Measurements from ENCODE around the gene SMIM41. TPM values are rescaled to one million over a fixed set of nuclear protein-coding genes. Genes with fewer than 3 reads are reported as not detected.
A peak's percentile ranks its signal among the peaks of the same experiment; 100 is the strongest.

SMIM41 gene
- total and polyA plus RNA-seq, 2 donors (not counting 1 experiment from before 2014, with no cell fraction given), result 2.0 to 4.8 TPM

DNA sequence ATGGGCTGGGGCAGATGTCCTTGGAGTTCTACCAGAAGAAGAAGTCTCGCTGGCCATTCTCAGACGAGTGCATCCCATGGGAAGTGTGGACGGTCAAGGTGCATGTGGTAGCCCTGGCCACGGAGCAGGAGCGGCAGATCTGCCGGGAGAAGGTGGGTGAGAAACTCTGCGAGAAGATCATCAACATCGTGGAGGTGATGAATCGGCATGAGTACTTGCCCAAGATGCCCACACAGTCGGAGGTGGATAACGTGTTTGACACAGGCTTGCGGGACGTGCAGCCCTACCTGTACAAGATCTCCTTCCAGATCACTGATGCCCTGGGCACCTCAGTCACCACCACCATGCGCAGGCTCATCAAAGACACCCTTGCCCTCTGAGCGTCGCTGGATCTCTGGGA, 2.7 kb upstream of the SMIM41 start:
- Histone ChIP-seq H3K9me3 (ENCODE audit: control insufficient read depth, insufficient read depth, low read depth, low read length) (no peaks in the 10 kb centered on the region), H3K4me1 (ENCODE audit: control insufficient read depth, extremely low read depth, insufficient read depth, low read length) (peaks cover 48% of the 10 kb centered on the region), H3K9ac (ENCODE audit: insufficient read depth, low read length) (no peak overlapping the region), H3K4me3 (replicated peaks in 1 of 4; ENCODE audit: control extremely low read depth in 1 of 4, insufficient read depth in 1 of 4, low read depth in 3 of 4, low read length in 4 of 4) (no peak overlapping the region), H2AFZ (ENCODE audit: low read length) (no peak overlapping the region), H3K79me2 (ENCODE audit: control insufficient read depth, insufficient read depth, low read length) (peaks cover 48% of the 10 kb centered on the region), H3K36me3 (ENCODE audit: control insufficient read depth, insufficient read depth, low read length) (peaks cover 24% of the 10 kb centered on the region), H3K27me3 (ENCODE audit: control insufficient read depth, insufficient read depth, low read length) (no peaks in the 10 kb centered on the region), H3K4me2 (ENCODE audit: extremely low read depth, insufficient read depth, low read length) (no peak overlapping the region), H3K27ac (ENCODE audit: insufficient read depth, low read length) (no peak overlapping the region), H4K20me1 (ENCODE audit: control insufficient read depth, extremely low read depth, insufficient read depth, low read length) (peaks cover 3% of the 10 kb centered on the region)
- DNase-seq (ENCODE audit: low read depth in 2 of 2), result no peak
- TF ChIP-seq, protein P1, sequence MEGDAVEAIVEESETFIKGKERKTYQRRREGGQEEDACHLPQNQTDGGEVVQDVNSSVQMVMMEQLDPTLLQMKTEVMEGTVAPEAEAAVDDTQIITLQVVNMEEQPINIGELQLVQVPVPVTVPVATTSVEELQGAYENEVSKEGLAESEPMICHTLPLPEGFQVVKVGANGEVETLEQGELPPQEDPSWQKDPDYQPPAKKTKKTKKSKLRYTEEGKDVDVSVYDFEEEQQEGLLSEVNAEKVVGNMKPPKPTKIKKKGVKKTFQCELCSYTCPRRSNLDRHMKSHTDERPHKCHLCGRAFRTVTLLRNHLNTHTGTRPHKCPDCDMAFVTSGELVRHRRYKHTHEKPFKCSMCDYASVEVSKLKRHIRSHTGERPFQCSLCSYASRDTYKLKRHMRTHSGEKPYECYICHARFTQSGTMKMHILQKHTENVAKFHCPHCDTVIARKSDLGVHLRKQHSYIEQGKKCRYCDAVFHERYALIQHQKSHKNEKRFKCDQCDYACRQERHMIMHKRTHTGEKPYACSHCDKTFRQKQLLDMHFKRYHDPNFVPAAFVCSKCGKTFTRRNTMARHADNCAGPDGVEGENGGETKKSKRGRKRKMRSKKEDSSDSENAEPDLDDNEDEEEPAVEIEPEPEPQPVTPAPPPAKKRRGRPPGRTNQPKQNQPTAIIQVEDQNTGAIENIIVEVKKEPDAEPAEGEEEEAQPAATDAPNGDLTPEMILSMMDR (conservative IDR thresholded peaks at IDR 0.05 in 1 of 2, IDR thresholded peaks at IDR 0.05 in 1 of 2; ENCODE audit: low read depth in 1 of 2, low read length in 2 of 2), result no peak
- TF ChIP-seq EZH2 (IDR thresholded peaks at IDR 0.05; ENCODE audit: low read length, missing control alignments), result no peak

DNA sequence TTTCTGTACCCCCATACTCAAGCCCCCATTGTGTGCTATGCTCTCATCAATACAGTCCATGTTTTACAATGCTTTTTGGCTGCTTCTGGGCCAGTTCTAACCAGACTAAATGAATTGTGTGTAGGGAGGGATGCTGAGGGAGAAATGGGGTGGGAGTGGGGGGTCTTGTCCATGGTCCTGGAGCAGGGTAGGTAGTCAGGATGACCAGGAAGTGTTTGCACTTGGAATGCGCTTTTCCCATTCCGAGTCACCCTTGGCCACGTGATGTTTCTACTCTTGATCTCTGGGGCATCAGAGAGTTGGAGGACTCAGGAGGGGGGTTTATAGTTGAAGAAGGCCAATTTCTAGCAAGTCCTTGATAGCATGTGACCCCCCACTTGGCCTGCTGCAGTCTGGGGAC, 1.2 kb upstream of the SMIM41 start:
- H3K4me1 ChIP-seq (ENCODE audit: control insufficient read depth, extremely low read depth, insufficient read depth, low read length), result peaks cover 56% of the 10 kb centered on the region
- H3K36me3 ChIP-seq (ENCODE audit: control insufficient read depth, insufficient read depth, low read length), result peaks cover 24% of the 10 kb centered on the region
- no peak overlapping the region for H3K4me2 ChIP-seq (ENCODE audit: extremely low read depth, insufficient read depth, low read length)
- H3K27ac ChIP-seq (ENCODE audit: insufficient read depth, low read length), result no peak overlapping the region
- no peaks in the 10 kb centered on the region for H3K9me3 ChIP-seq (ENCODE audit: control insufficient read depth, insufficient read depth, low read depth, low read length)
- H3K4me3 ChIP-seq (replicated peaks in 1 of 4; ENCODE audit: control extremely low read depth in 1 of 4, insufficient read depth in 1 of 4, low read depth in 3 of 4, low read length in 4 of 4), result no peak overlapping the region
- H3K9ac ChIP-seq (ENCODE audit: insufficient read depth, low read length), result no peak overlapping the region
- no peak for TF ChIP-seq EZH2 (IDR thresholded peaks at IDR 0.05; ENCODE audit: low read length, missing control alignments)
- TF ChIP-seq, protein P1 (conservative IDR thresholded peaks at IDR 0.05 in 1 of 2, IDR thresholded peaks at IDR 0.05 in 1 of 2; ENCODE audit: low read depth in 1 of 2, low read length in 2 of 2), result no peak
- no peak overlapping the region for H2AFZ ChIP-seq (ENCODE audit: low read length)
- peaks cover 3% of the 10 kb centered on the region for H4K20me1 ChIP-seq (ENCODE audit: control insufficient read depth, extremely low read depth, insufficient read depth, low read length)
- no peak for DNase-seq (ENCODE audit: low read depth in 2 of 2)
- no peaks in the 10 kb centered on the region for H3K27me3 ChIP-seq (ENCODE audit: control insufficient read depth, insufficient read depth, low read length)
- H3K79me2 ChIP-seq (ENCODE audit: control insufficient read depth, insufficient read depth, low read length), result peaks cover 34% of the 10 kb centered on the region

DNA sequence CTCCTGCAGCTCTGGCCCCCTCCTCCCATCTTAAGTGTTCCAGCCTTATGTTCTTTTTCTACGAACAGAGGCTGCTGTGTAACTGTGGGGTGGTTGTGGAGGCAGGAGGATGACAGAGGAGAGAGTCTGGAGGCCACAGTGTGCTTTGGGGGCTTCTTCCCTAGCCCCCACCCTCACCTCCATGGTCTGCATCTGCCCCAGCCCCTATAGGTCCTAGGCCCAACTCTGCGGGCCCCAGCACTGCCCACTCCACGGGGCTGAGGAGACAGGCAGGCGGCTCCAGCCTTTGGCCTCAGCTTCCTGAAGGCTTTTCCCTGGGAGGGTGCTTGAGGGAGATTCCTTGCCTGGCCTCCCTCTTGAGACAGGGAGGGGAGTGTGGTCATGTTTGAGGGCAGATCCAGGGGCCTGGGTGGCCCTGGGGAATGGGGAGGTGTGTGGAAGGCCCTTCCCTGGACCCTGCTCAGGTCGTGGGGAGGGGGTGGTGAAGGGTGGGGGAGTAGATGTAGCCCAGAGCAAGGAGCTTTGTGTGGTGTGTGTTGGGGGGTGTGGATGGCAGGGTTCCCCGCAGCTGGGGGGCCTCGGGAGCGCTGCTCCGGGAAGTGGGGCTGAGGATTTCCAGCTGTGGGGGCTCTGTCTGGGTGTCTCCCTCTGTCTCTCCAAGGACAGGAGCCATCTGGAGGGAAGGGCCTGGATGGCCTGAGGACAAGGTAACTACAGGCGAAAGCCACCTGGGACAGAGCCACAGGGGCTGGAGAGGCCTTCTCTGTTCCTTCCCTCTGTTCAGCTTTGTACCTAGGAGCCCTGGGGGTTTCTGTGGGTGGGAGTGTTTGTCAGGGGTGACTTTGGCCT, 1.1 kb downstream of the SMIM41 start:
- TF ChIP-seq, protein P1 (conservative IDR thresholded peaks at IDR 0.05 in 1 of 2, IDR thresholded peaks at IDR 0.05 in 1 of 2; ENCODE audit: low read depth in 1 of 2, low read length in 2 of 2), result no peak
- no peak for TF ChIP-seq EZH2 (IDR thresholded peaks at IDR 0.05; ENCODE audit: low read length, missing control alignments)
- peaks cover under 1% of the 10 kb centered on the region for H4K20me1 ChIP-seq (ENCODE audit: control insufficient read depth, extremely low read depth, insufficient read depth, low read length)
- peak overlapping the region; percentile 49 for H3K4me2 ChIP-seq (ENCODE audit: extremely low read depth, insufficient read depth, low read length)
- no peaks in the 10 kb centered on the region for H3K27me3 ChIP-seq (ENCODE audit: control insufficient read depth, insufficient read depth, low read length)
- peak overlapping the region; percentile 44 for H3K9ac ChIP-seq (ENCODE audit: insufficient read depth, low read length)
- H3K4me3 ChIP-seq (replicated peaks in 1 of 4; ENCODE audit: control extremely low read depth in 1 of 4, insufficient read depth in 1 of 4, low read depth in 3 of 4, low read length in 4 of 4), result peak overlapping the region in 2 of 4 experiments; percentile 23 to 57
- peaks cover 12% of the 10 kb centered on the region for H3K79me2 ChIP-seq (ENCODE audit: control insufficient read depth, insufficient read depth, low read length)
- H3K36me3 ChIP-seq (ENCODE audit: control insufficient read depth, insufficient read depth, low read length), result peaks cover 14% of the 10 kb centered on the region
- no peak overlapping the region for H2AFZ ChIP-seq (ENCODE audit: low read length)
- no peaks in the 10 kb centered on the region for H3K9me3 ChIP-seq (ENCODE audit: control insufficient read depth, insufficient read depth, low read depth, low read length)
- H3K27ac ChIP-seq (ENCODE audit: insufficient read depth, low read length), result peak overlapping the region; percentile 62
- H3K4me1 ChIP-seq (ENCODE audit: control insufficient read depth, extremely low read depth, insufficient read depth, low read length), result peaks cover 39% of the 10 kb centered on the region
- DNase-seq (ENCODE audit: low read depth in 2 of 2), result no peak
